ENCODE data around the gene GLUD2. TPM values are rescaled to one million over a fixed set of nuclear protein-coding genes. Genes with fewer than 3 reads are reported as not detected.
"Not testable (repeated sequence)": the region's sequence is repeated elsewhere in the genome, so short reads cannot be mapped to it uniquely, and the experiment has no call there.

Gene GLUD2
- total RNA-seq, 1 donor from 2014 or later, result 11.3 TPM

GRCh38 chrX:121052122-121052521, 4.7 kb downstream of the GLUD2 start:
- no peaks in the 10 kb centered on the region for H3K27me3 Mint-ChIP-seq
- peaks cover 13% of the 10 kb centered on the region for H3K9me3 Mint-ChIP-seq (ENCODE audit: low read depth)
- no peak overlapping the region for H3K4me3 Mint-ChIP-seq (ENCODE audit: low read depth)
- no peak for TF ChIP-seq CTCF (IDR thresholded peaks at IDR 0.05; ENCODE audit: unreplicated experiment)
- H3K27ac Mint-ChIP-seq, result no peak overlapping the region
- no peak for DNase-seq (ENCODE audit: low spot score, unreplicated experiment)
- H3K36me3 Mint-ChIP-seq (ENCODE audit: insufficient read depth), result peaks cover 10% of the 10 kb centered on the region
- peaks cover 4% of the 10 kb centered on the region for H3K4me1 Mint-ChIP-seq (ENCODE audit: low read depth)

DNA sequence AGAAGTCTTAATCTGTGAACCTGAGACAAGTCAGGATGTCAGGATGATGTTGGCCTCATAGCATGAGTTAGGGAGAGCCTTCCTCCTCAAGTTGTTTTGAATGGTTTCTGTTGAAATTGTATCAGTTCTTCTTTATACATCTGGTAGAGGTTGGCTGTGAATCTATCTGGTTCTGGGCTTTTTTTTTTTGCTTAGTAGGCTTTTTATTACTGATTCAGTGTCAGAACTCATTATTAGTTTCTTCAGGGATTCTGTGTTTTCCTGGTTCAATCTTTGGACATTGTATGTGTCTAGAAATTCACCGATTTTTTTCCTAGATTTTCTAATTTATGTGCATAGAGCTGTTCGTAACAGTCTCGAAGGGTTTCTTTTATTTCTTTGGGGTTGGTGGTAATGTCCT, 14.9 kb downstream of the GLUD2 start:
- no peak for TF ChIP-seq CTCF (IDR thresholded peaks at IDR 0.05; ENCODE audit: unreplicated experiment)
- H3K36me3 Mint-ChIP-seq (ENCODE audit: insufficient read depth), result peaks cover 18% of the 10 kb centered on the region
- no peaks in the 10 kb centered on the region for H3K27me3 Mint-ChIP-seq
- H3K4me1 Mint-ChIP-seq (ENCODE audit: low read depth), result no peaks in the 10 kb centered on the region
- no peak for DNase-seq (ENCODE audit: low spot score, unreplicated experiment)
- peaks cover 72% of the 10 kb centered on the region for H3K9me3 Mint-ChIP-seq (ENCODE audit: low read depth)
- no peak overlapping the region for H3K4me3 Mint-ChIP-seq (ENCODE audit: low read depth)
- no peak overlapping the region for H3K27ac Mint-ChIP-seq

GRCh38 chrX:121064579-121064978, 17.2 kb downstream of the GLUD2 start:
- Mint-ChIP-seq H3K4me3 (ENCODE audit: low read depth) (no peak overlapping the region), H3K27me3 (no peaks in the 10 kb centered on the region), H3K4me1 (ENCODE audit: low read depth) (no peaks in the 10 kb centered on the region), H3K27ac (no peak overlapping the region), H3K9me3 (ENCODE audit: low read depth) (peaks cover 59% of the 10 kb centered on the region), H3K36me3 (ENCODE audit: insufficient read depth) (peaks cover 13% of the 10 kb centered on the region)
- TF ChIP-seq CTCF (IDR thresholded peaks at IDR 0.05; ENCODE audit: unreplicated experiment), result no peak
- DNase-seq (ENCODE audit: low spot score, unreplicated experiment), result no peak

- Mint-ChIP-seq H3K4me1 (ENCODE audit: low read depth) (peaks cover 33% of the 10 kb centered on the region), H3K9me3 (ENCODE audit: low read depth) (peaks cover 34% of the 10 kb centered on the region), H3K27ac (peak overlapping the region; percentile 19)
- H3K4me3 Mint-ChIP-seq (ENCODE audit: low read depth); DNase-seq (ENCODE audit: low spot score, unreplicated experiment); H3K36me3 Mint-ChIP-seq (ENCODE audit: insufficient read depth); H3K27me3 Mint-ChIP-seq: not testable (repeated sequence)
These were observed 36.8 kb downstream of the GLUD2 start for GRCh38 chrX:121084247-121084646.

DNA sequence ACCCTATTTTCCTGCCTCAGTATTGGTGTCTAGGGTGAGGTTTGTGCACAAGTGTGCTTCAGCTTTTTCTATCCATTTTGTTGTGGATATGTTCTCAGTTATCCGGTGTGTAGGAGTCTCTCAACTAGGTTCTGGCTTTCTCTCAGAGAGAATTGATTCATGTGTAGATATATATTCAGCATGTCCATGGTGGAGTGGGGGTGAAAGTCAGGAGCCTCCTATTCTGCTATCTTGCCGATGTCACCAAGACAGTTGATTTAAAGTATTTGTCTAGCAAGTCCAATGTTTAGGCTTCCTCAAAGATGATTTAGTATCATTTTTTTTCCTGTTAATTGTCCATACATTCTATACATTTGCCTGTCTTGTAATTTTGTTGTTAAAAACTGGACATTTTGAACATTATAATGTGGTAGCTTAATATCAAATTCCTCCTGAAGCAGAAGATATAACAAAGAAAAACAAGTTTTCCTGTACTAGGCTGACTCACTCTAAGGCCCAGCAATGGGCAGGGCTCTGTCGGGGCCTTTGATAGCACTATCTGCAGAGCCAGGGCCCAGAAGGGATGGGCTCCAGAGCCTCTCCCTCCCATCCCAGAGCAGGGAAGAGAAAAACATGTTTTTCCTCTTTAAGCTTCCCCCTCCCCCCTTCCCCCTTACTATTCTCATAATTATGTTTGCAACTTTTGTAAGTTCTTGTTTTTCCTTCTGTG, 37.6 kb downstream of the GLUD2 start:
- Mint-ChIP-seq H3K27me3 (no peaks in the 10 kb centered on the region), H3K36me3 (ENCODE audit: insufficient read depth) (peaks cover 3% of the 10 kb centered on the region), H3K4me3 (ENCODE audit: low read depth) (no peak overlapping the region), H3K27ac (peak overlapping the region; percentile 59), H3K9me3 (ENCODE audit: low read depth) (peaks cover 39% of the 10 kb centered on the region), H3K4me1 (ENCODE audit: low read depth) (peaks cover 34% of the 10 kb centered on the region)
- no peak for DNase-seq (ENCODE audit: low spot score, unreplicated experiment)
- no peak for TF ChIP-seq CTCF (IDR thresholded peaks at IDR 0.05; ENCODE audit: unreplicated experiment)

- Mint-ChIP-seq H3K4me3 (ENCODE audit: low read depth) (no peak overlapping the region), H3K36me3 (ENCODE audit: insufficient read depth) (peaks cover 3% of the 10 kb centered on the region), H3K9me3 (ENCODE audit: low read depth) (peaks cover 41% of the 10 kb centered on the region), H3K27me3 (no peaks in the 10 kb centered on the region), H3K4me1 (ENCODE audit: low read depth) (peaks cover 34% of the 10 kb centered on the region), H3K27ac (no peak overlapping the region)
- TF ChIP-seq CTCF (IDR thresholded peaks at IDR 0.05; ENCODE audit: unreplicated experiment), result no peak
- DNase-seq (ENCODE audit: low spot score, unreplicated experiment), result no peak
These were observed 38.2 kb downstream of the GLUD2 start for GRCh38 chrX:121085612-121086010.
